Vagina (tissue), 2 donors: ENCODE data around the gene PODXL2. TPM values are rescaled to one million over a fixed set of nuclear protein-coding genes. Genes with fewer than 3 reads are reported as not detected.

ENCODE experiments used
- DNase-seq, 2 donors: peaks; one replicate each; pipeline ENCODE4 v3.0.0-alpha.2; 2017; ENCODE audit errors: extremely low spot score in 2 of 2
- H3K27ac ChIP-seq: fragments of 200-600 bp; sonication (generic); one replicate; pipeline ENCODE4 v1.5.1; 2019
- H3K27me3 ChIP-seq: fragments of 200-600 bp; sonication (generic); one replicate; pipeline ENCODE4 v1.5.1; 2019
- H3K36me3 ChIP-seq, 2 donors: fragments of 200-600 bp; sonication (generic); one replicate each; pipeline ENCODE4 v1.5.1; 2017 to 2019
- H3K4me1 ChIP-seq: fragments of 200-600 bp; sonication (generic); one replicate; pipeline ENCODE4 v1.5.1; 2019
- H3K4me3 ChIP-seq, 2 donors: fragments of 200-600 bp; sonication (generic); 1 replicate in 1 of 2; 2 replicates in 1 of 2; pipeline ENCODE4 v1.5.1; 2016 to 2019
- H3K9me3 ChIP-seq: fragments of 200-600 bp; sonication (generic); one replicate; pipeline ENCODE4 v1.5.1; 2019
- CTCF ChIP-seq, 3 experiments: fragments of 450-650 bp in 2 of 3; fragments of 200-600 bp in 1 of 3; sonication (generic) in 1 of 3; IDR thresholded peaks; one replicate each; pipeline ENCODE4 v1.5.1; 2017 to 2019; ENCODE audit warnings: antibody characterized with exemption in 3 of 3, mild to moderate bottlenecking in 2 of 3, moderate library complexity in 2 of 3
- POLR2A ChIP-seq, 2 donors: fragments of 450-650 bp; IDR thresholded peaks; one replicate each; pipeline ENCODE4 v1.6.1; 2017; ENCODE audit warnings: antibody characterized with exemption in 2 of 2, mild to moderate bottlenecking in 2 of 2, moderate library complexity in 2 of 2
- POLR2AphosphoS5 ChIP-seq, 2 donors: sonication (generic); formaldehyde crosslinking; IDR thresholded peaks; one replicate each; pipeline ENCODE4 v1.9.0; 2017; ENCODE audit warnings: antibody characterized with exemption in 2 of 2, mild to moderate bottlenecking in 2 of 2, low read depth in 1 of 2; ENCODE audit not compliant: insufficient read depth in 1 of 2
- intact Hi-C: fragments of 100-400 bp; cut with DNase I; formaldehyde crosslinking; loops from one replicate; pipeline ENCODE4 v1.15.1; 2023
- total RNA-seq: library from RNA; depleted of rRNA; stranded (reverse); fragments of >200 nt; gene quantifications from one replicate; pipeline ENCODE4 v1.2.3, GENCODE V29; 2016

Gene PODXL2
- total RNA-seq, 1 donor from 2014 or later: 2.9 TPM

GRCh38 chr3:127614928-127615589 lies 13.9 kb upstream of the PODXL2 start:
- Histone ChIP-seq H3K27me3 (no peaks in the 10 kb centered on the region), H3K27ac (no peak overlapping the region), H3K36me3 (peaks cover 0 to 4% of the 10 kb centered on the region in 2 donors), H3K4me1 (no peaks in the 10 kb centered on the region), H3K4me3 (no peak overlapping the region), H3K9me3 (no peaks in the 10 kb centered on the region)
- no peak for DNase-seq
- TF ChIP-seq CTCF (IDR thresholded peaks at IDR 0.05) (no peak), POLR2AphosphoS5 (IDR thresholded peaks at IDR 0.05; ENCODE audit: insufficient read depth in 1 of 2, low read depth in 1 of 2) (no peak), POLR2A (IDR thresholded peaks at IDR 0.05) (no peak)
- intact Hi-C loops: no loop called here

GRCh38 chr3:127615631-127616305 lies 13.2 kb upstream of the PODXL2 start:
- H3K4me3 ChIP-seq: no peak overlapping the region
- no peak for TF ChIP-seq CTCF (IDR thresholded peaks at IDR 0.05)
- no peak for TF ChIP-seq POLR2AphosphoS5 (IDR thresholded peaks at IDR 0.05; ENCODE audit: insufficient read depth in 1 of 2, low read depth in 1 of 2)
- H3K36me3 ChIP-seq: peaks cover 0 to 4% of the 10 kb centered on the region in 2 donors
- no peaks in the 10 kb centered on the region for H3K9me3 ChIP-seq
- DNase-seq: no peak
- intact Hi-C loops: no loop called here
- H3K27ac ChIP-seq: no peak overlapping the region
- no peaks in the 10 kb centered on the region for H3K4me1 ChIP-seq
- no peaks in the 10 kb centered on the region for H3K27me3 ChIP-seq

GRCh38 chr3:127616836-127617605 lies 12.0 kb upstream of the PODXL2 start:
- Histone ChIP-seq H3K36me3 (peaks cover 0 to 11% of the 10 kb centered on the region in 2 donors), H3K27me3 (no peaks in the 10 kb centered on the region), H3K9me3 (no peaks in the 10 kb centered on the region), H3K4me1 (no peaks in the 10 kb centered on the region), H3K4me3 (no peak overlapping the region), H3K27ac (no peak overlapping the region)
- intact Hi-C loops: no loop called here
- no peak for TF ChIP-seq POLR2AphosphoS5 (IDR thresholded peaks at IDR 0.05; ENCODE audit: insufficient read depth in 1 of 2, low read depth in 1 of 2)
- TF ChIP-seq POLR2A (IDR thresholded peaks at IDR 0.05): no peak
- no peak for TF ChIP-seq CTCF (IDR thresholded peaks at IDR 0.05)
- no peak for DNase-seq

DNA sequence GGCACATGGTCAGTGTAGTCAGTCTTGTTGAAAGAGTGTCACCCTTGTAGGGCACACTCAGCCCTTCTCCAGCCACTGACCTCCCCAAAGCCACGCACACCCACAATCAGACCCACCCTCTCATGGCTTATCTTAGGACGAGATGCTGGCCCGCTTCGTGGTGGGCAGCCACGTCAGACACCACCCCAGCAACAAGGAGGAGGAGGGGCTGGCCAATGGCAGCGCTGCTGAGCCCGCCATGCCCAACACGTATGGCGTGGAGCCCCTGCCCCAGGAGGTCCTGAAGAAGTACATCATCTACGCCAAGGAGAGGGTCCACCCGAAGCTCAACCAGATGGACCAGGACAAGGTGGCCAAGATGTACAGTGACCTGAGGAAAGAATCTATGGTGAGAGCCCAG lies 10.1 kb upstream of the PODXL2 start:
- Histone ChIP-seq H3K36me3 (peaks cover 0 to 11% of the 10 kb centered on the region in 2 donors), H3K27me3 (no peaks in the 10 kb centered on the region), H3K4me3 (no peak overlapping the region), H3K4me1 (no peaks in the 10 kb centered on the region), H3K27ac (no peak overlapping the region), H3K9me3 (no peaks in the 10 kb centered on the region)
- TF ChIP-seq POLR2AphosphoS5 (IDR thresholded peaks at IDR 0.05; ENCODE audit: insufficient read depth in 1 of 2, low read depth in 1 of 2) (no peak), CTCF (IDR thresholded peaks at IDR 0.05) (no peak)
- intact Hi-C loops: no loop called here
- DNase-seq: no peak
